ENCODE measurements around the gene SRPK3.
"Not testable (repeated sequence)": the region's sequence is repeated elsewhere in the genome, so short reads cannot be mapped to it uniquely, and the experiment has no call there.

SRPK3 gene

GRCh38 chrX:153812220-153812619, 31.4 kb downstream of the SRPK3 start:
- peaks cover 24% of the 10 kb centered on the region for H3K9me3 ChIP-seq
- H3K4me1 ChIP-seq: peaks cover 30% of the 10 kb centered on the region
- no peak overlapping the region for H3K27ac ChIP-seq
- no peak overlapping the region for H3K4me3 ChIP-seq
- no peak for TF ChIP-seq Cebpa-rat (IDR thresholded peaks at IDR 0.05)
- H3K4me2 ChIP-seq: no peak overlapping the region
- H3K36me3 ChIP-seq: no peaks in the 10 kb centered on the region
- H4K20me1 ChIP-seq: no peaks in the 10 kb centered on the region
- peaks cover 51% of the 10 kb centered on the region for H3K27me3 ChIP-seq
- H3K9ac ChIP-seq: no peak overlapping the region

GRCh38 chrX:153813161-153813560, 32.3 kb downstream of the SRPK3 start:
- H3K4me3 ChIP-seq: no peak overlapping the region
- H3K9me3 ChIP-seq: peaks cover 20% of the 10 kb centered on the region
- H4K20me1 ChIP-seq: no peaks in the 10 kb centered on the region
- no peaks in the 10 kb centered on the region for H3K36me3 ChIP-seq
- peaks cover 56% of the 10 kb centered on the region for H3K27me3 ChIP-seq
- H3K4me2 ChIP-seq: no peak overlapping the region
- H3K4me1 ChIP-seq: peaks cover 40% of the 10 kb centered on the region
- no peak overlapping the region for H3K9ac ChIP-seq
- no peak for TF ChIP-seq Cebpa-rat (IDR thresholded peaks at IDR 0.05)
- no peak overlapping the region for H3K27ac ChIP-seq

- no peak overlapping the region; the same call in 1 of the 2 replicates for H3K9ac ChIP-seq
- peak overlapping the region; percentile 77 for H3K4me2 ChIP-seq
- H3K4me3 ChIP-seq: no peak overlapping the region
- H3K4me1 ChIP-seq: peaks cover 52% of the 10 kb centered on the region
- H3K27me3 ChIP-seq: peaks cover 56% of the 10 kb centered on the region
- H4K20me1 ChIP-seq: no peaks in the 10 kb centered on the region
- H3K27ac ChIP-seq: peak overlapping the region; percentile 62
- H3K9me3 ChIP-seq: peaks cover 5% of the 10 kb centered on the region; the same call in 1 of the 2 replicates
- H3K36me3 ChIP-seq: no peaks in the 10 kb centered on the region
- TF ChIP-seq Cebpa-rat (IDR thresholded peaks at IDR 0.05): no peak
Measured at GRCh38 chrX:153814591-153815315, 33.9 kb downstream of the SRPK3 start.

GRCh38 chrX:153816831-153817690, 36.2 kb downstream of the SRPK3 start:
- H4K20me1 ChIP-seq: no peaks in the 10 kb centered on the region
- H3K4me1 ChIP-seq: peaks cover 67% of the 10 kb centered on the region
- H3K27ac ChIP-seq: peak overlapping the region; percentile 49; the same call in 1 of the 2 replicates
- H3K4me3 ChIP-seq: peak overlapping the region; percentile 3; the same call in 1 of the 2 replicates
- no peaks in the 10 kb centered on the region for H3K36me3 ChIP-seq
- peaks cover 5% of the 10 kb centered on the region; the same call in 1 of the 2 replicates for H3K9me3 ChIP-seq
- no peak overlapping the region for H3K9ac ChIP-seq
- H3K4me2 ChIP-seq: peak overlapping the region; percentile 75
- TF ChIP-seq Cebpa-rat (IDR thresholded peaks at IDR 0.05): no peak
- peaks cover 47% of the 10 kb centered on the region for H3K27me3 ChIP-seq

GRCh38 chrX:153818064-153818463, 37.2 kb downstream of the SRPK3 start:
- peaks cover 72% of the 10 kb centered on the region for H3K4me1 ChIP-seq
- not testable (repeated sequence) for H3K9ac ChIP-seq, H3K36me3 ChIP-seq

GRCh38 chrX:153818571-153819383, 37.9 kb downstream of the SRPK3 start:
- H3K4me3 ChIP-seq: peak overlapping the region; percentile 57
- H3K9ac ChIP-seq: peak overlapping the region; percentile 61; the same call in 1 of the 2 replicates
- H3K4me1 ChIP-seq: peaks cover 72% of the 10 kb centered on the region
- peak overlapping the region; percentile 53; the same call in 1 of the 2 replicates for H3K27ac ChIP-seq
- H3K9me3 ChIP-seq: peaks cover 5% of the 10 kb centered on the region; the same call in 1 of the 2 replicates
- H4K20me1 ChIP-seq: no peaks in the 10 kb centered on the region
- no peaks in the 10 kb centered on the region for H3K36me3 ChIP-seq
- H3K4me2 ChIP-seq: peak overlapping the region; percentile 75
- peaks cover 42% of the 10 kb centered on the region for H3K27me3 ChIP-seq
- no peak for TF ChIP-seq Cebpa-rat (IDR thresholded peaks at IDR 0.05)

More at GRCh38 chrX:153818064-153818463, 37.2 kb downstream of the SRPK3 start:
- not testable (repeated sequence) for H3K9me3 ChIP-seq, H3K4me3 ChIP-seq, H4K20me1 ChIP-seq, H3K27ac ChIP-seq
- Histone ChIP-seq H3K27me3 (peaks cover 45% of the 10 kb centered on the region), H3K4me2 (peak overlapping the region; percentile 75)

GRCh38 chrX:153819384-153820040, 38.7 kb downstream of the SRPK3 start:
- H3K4me3 ChIP-seq: peak overlapping the region; percentile 57
- H3K9me3 ChIP-seq: peaks cover 5% of the 10 kb centered on the region; the same call in 1 of the 2 replicates
- peaks cover 66% of the 10 kb centered on the region for H3K4me1 ChIP-seq
- peak overlapping the region; percentile 61; the same call in 1 of the 2 replicates for H3K9ac ChIP-seq
- TF ChIP-seq Cebpa-rat (IDR thresholded peaks at IDR 0.05): no peak
- no peaks in the 10 kb centered on the region for H4K20me1 ChIP-seq
- peaks cover 48% of the 10 kb centered on the region for H3K27me3 ChIP-seq
- H3K36me3 ChIP-seq: no peaks in the 10 kb centered on the region
- H3K27ac ChIP-seq: peak overlapping the region; percentile 53; the same call in 1 of the 2 replicates
- peak overlapping the region; percentile 75 for H3K4me2 ChIP-seq

- no peak for TF ChIP-seq Cebpa-rat (IDR thresholded peaks at IDR 0.05)
- Histone ChIP-seq H3K27me3 (peaks cover 55% of the 10 kb centered on the region), H3K9ac (no peak overlapping the region), H3K9me3 (peaks cover 5% of the 10 kb centered on the region; the same call in 1 of the 2 replicates), H3K4me1 (peaks cover 55% of the 10 kb centered on the region), H3K36me3 (no peaks in the 10 kb centered on the region), H4K20me1 (no peaks in the 10 kb centered on the region), H3K4me3 (no peak overlapping the region), H3K27ac (no peak overlapping the region), H3K4me2 (0 out of 2 replicates have a peak overlapping the region, but pooled peaks have one; percentile 9)
Measured at GRCh38 chrX:153820601-153821000, 39.8 kb downstream of the SRPK3 start.
